Spleen (tissue), 7 donors: Measurements from ENCODE around the gene COG7.

Source experiments
- CTCF ChIP-seq, 11 experiments: fragments of 200-600 bp in 7 of 11; fragments of 450-650 bp in 4 of 11; sonication (generic) in 4 of 11; IDR thresholded peaks in 8 of 11; conservative IDR thresholded peaks in 3 of 11; 1 replicate in 7 of 11; 2 replicates in 4 of 11; pipeline versions ENCODE4 v1.4.0 to v1.8.0; 2016 to 2021; ENCODE audit warnings: antibody characterized with exemption in 11 of 11, inconsistent platforms in 4 of 11, mild to moderate bottlenecking in 1 of 11
- POLR2A ChIP-seq, 3 donors: fragments of 450-650 bp; IDR thresholded peaks; one replicate each; pipeline ENCODE4 v1.5.1; 2017; ENCODE audit warnings: antibody characterized with exemption in 3 of 3, mild to moderate bottlenecking in 1 of 3
- POLR2AphosphoS5 ChIP-seq, 3 donors: sonication (generic); formaldehyde crosslinking; IDR thresholded peaks; one replicate each; pipeline ENCODE4 v1.5.1; 2017; ENCODE audit warnings: antibody characterized with exemption in 3 of 3
- donor health status: DM: no; HTN: no; CAD: no; lungs with moderate emphysema.
- donor health status: DM: no; HTN: no; CAD: no.
- donor health status: DM: no; HTN: no; CAD: no.

DNA sequence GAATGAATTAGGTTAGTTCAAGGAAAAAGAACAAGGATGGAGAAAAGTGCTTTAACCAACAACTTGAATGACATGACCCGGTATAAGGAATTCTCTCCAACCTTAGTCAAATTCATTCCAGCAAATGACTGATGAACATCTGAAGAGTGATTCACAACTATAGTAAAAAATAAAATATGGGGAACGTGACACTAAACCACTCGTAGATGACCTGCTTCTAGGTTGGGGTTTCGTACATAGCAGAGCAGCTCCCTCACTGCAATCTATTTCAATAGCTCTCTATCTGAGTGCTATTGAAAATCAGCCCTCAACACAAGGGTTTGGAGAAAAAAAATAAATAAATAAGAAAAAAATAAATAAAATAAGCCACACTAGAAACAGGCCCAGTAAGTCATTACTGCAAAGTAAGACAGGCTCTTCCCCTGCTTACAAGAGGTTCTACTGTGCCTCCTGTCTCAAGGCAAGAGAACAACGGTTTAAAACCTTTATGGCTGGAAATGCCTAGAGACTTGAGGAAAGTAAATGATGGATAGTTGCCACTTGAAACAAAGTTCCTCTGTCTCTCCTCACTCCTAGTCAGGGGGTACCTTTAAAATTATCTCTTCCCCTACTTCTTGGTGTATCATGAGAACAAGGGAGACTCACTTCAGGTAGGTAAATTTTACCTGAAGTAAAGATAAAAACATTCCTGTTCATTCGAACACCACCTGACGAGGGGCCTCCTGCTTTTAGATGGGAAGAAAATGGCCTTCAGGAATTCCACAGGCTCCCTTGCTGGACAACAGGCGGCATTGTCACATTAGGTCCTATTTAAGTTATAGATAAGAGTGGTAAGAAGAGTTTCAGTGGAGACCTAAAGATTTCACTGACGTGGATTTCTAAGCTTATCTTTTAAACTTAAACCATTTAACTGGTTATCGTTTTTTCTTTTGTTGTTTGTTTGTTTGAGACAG, 20.5 kb downstream of the COG7 start:
- TF ChIP-seq POLR2A (IDR thresholded peaks at IDR 0.05) (no peak), CTCF (IDR thresholded peaks at IDR 0.05 in 8 of 11, conservative IDR thresholded peaks at IDR 0.05 in 3 of 11) (no peak), POLR2AphosphoS5 (IDR thresholded peaks at IDR 0.05) (no peak)
